ENCODE measurements around the gene PLEKHA1. TPM values are rescaled to one million over a fixed set of nuclear protein-coding genes. Genes with fewer than 3 reads are reported as not detected.

The PLEKHA1 gene
- total RNA-seq, 1 donor from 2014 or later: 64.5 TPM

- Mint-ChIP-seq H3K9me3 (ENCODE audit: low read depth) (peaks cover 9% of the 10 kb centered on the region), H3K4me3 (ENCODE audit: unreplicated experiment) (no peak overlapping the region), H3K4me1 (ENCODE audit: low read depth) (peaks cover 20% of the 10 kb centered on the region), H3K36me3 (ENCODE audit: low read depth) (peaks cover 6% of the 10 kb centered on the region), H3K27me3 (ENCODE audit: low read depth) (no peaks in the 10 kb centered on the region), H3K27ac (ENCODE audit: unreplicated experiment) (no peak overlapping the region)
- no peak for TF ChIP-seq CTCF (IDR thresholded peaks at IDR 0.05)
- DNase-seq (ENCODE audit: low spot score): no peak
These were observed 11.9 kb upstream of the PLEKHA1 start for GRCh38 chr10:122362621-122363020.

- no peak for DNase-seq (ENCODE audit: low spot score)
- Mint-ChIP-seq H3K27me3 (ENCODE audit: low read depth) (no peaks in the 10 kb centered on the region), H3K27ac (ENCODE audit: unreplicated experiment) (no peak overlapping the region), H3K9me3 (ENCODE audit: low read depth) (peaks cover 7% of the 10 kb centered on the region), H3K4me1 (ENCODE audit: low read depth) (peaks cover 20% of the 10 kb centered on the region), H3K4me3 (ENCODE audit: unreplicated experiment) (no peak overlapping the region), H3K36me3 (ENCODE audit: low read depth) (peaks cover 6% of the 10 kb centered on the region)
- no peak for TF ChIP-seq CTCF (IDR thresholded peaks at IDR 0.05)
These were observed 11.2 kb upstream of the PLEKHA1 start for GRCh38 chr10:122363311-122363710.

GRCh38 chr10:122363722-122364463 is 10.6 kb upstream of the PLEKHA1 start:
- no peaks in the 10 kb centered on the region for H3K27me3 Mint-ChIP-seq (ENCODE audit: low read depth)
- H3K4me1 Mint-ChIP-seq (ENCODE audit: low read depth): peaks cover 20% of the 10 kb centered on the region
- TF ChIP-seq CTCF (IDR thresholded peaks at IDR 0.05): no peak
- H3K36me3 Mint-ChIP-seq (ENCODE audit: low read depth): peaks cover 6% of the 10 kb centered on the region
- H3K4me3 Mint-ChIP-seq (ENCODE audit: unreplicated experiment): no peak overlapping the region
- no peak for DNase-seq (ENCODE audit: low spot score)
- no peak overlapping the region for H3K27ac Mint-ChIP-seq (ENCODE audit: unreplicated experiment)
- peaks cover 1% of the 10 kb centered on the region for H3K9me3 Mint-ChIP-seq (ENCODE audit: low read depth)

GRCh38 chr10:122368502-122369254 is 5.8 kb upstream of the PLEKHA1 start:
- Mint-ChIP-seq H3K4me1 (ENCODE audit: low read depth) (peaks cover 22% of the 10 kb centered on the region), H3K27me3 (ENCODE audit: low read depth) (no peaks in the 10 kb centered on the region), H3K9me3 (ENCODE audit: low read depth) (no peaks in the 10 kb centered on the region), H3K27ac (ENCODE audit: unreplicated experiment) (no peak overlapping the region), H3K36me3 (ENCODE audit: low read depth) (peaks cover 4% of the 10 kb centered on the region), H3K4me3 (ENCODE audit: unreplicated experiment) (no peak overlapping the region)
- TF ChIP-seq CTCF (IDR thresholded peaks at IDR 0.05): no peak
- no peak for DNase-seq (ENCODE audit: low spot score)

- no peaks in the 10 kb centered on the region for H3K9me3 Mint-ChIP-seq (ENCODE audit: low read depth)
- H3K4me1 Mint-ChIP-seq (ENCODE audit: low read depth): peaks cover 41% of the 10 kb centered on the region
- DNase-seq (ENCODE audit: low spot score): no peak
- peak overlapping the region; percentile 90 for H3K4me3 Mint-ChIP-seq (ENCODE audit: unreplicated experiment)
- peak overlapping the region; percentile 97 for H3K27ac Mint-ChIP-seq (ENCODE audit: unreplicated experiment)
- no peak for TF ChIP-seq CTCF (IDR thresholded peaks at IDR 0.05)
- no peaks in the 10 kb centered on the region for H3K36me3 Mint-ChIP-seq (ENCODE audit: low read depth)
- H3K27me3 Mint-ChIP-seq (ENCODE audit: low read depth): no peaks in the 10 kb centered on the region
These were observed 1.4 kb upstream of the PLEKHA1 start for GRCh38 chr10:122373108-122373507.
